Measurements from ENCODE around the gene AUTS2.

AUTS2 gene

GRCh38 chr7:70183278-70183677, 585.0 kb downstream of the AUTS2 start:
- no peak overlapping the region for H3K4me3 ChIP-seq (ENCODE audit: low read length in 2 of 2)
- H3K27ac ChIP-seq (ENCODE audit: low read length): no peak overlapping the region
- H3K4me1 ChIP-seq (ENCODE audit: control insufficient read depth, insufficient read depth, low read length): no peaks in the 10 kb centered on the region
- H3K9ac ChIP-seq (ENCODE audit: low read length in 2 of 2): no peak overlapping the region
- no peaks in the 10 kb centered on the region for H3K27me3 ChIP-seq (ENCODE audit: control insufficient read depth in 1 of 2, insufficient read depth in 2 of 2, low read length in 2 of 2)
- H3K36me3 ChIP-seq (ENCODE audit: control insufficient read depth in 2 of 2, insufficient read depth in 2 of 2, low read length in 2 of 2): no peaks in the 10 kb centered on the region
- H3K9me3 ChIP-seq (ENCODE audit: control insufficient read depth in 2 of 2, low read length in 2 of 2): no peaks in the 10 kb centered on the region

GRCh38 chr7:70188901-70189650, 590.8 kb downstream of the AUTS2 start:
- no peak overlapping the region for H3K4me3 ChIP-seq (ENCODE audit: low read length in 2 of 2)
- H3K27ac ChIP-seq (ENCODE audit: low read length): no peak overlapping the region
- H3K9ac ChIP-seq (ENCODE audit: low read length in 2 of 2): no peak overlapping the region
- H3K27me3 ChIP-seq (ENCODE audit: control insufficient read depth in 1 of 2, insufficient read depth in 2 of 2, low read length in 2 of 2): no peaks in the 10 kb centered on the region
- no peaks in the 10 kb centered on the region for H3K4me1 ChIP-seq (ENCODE audit: control insufficient read depth, insufficient read depth, low read length)
- H3K36me3 ChIP-seq (ENCODE audit: control insufficient read depth in 2 of 2, insufficient read depth in 2 of 2, low read length in 2 of 2): no peaks in the 10 kb centered on the region
- H3K9me3 ChIP-seq (ENCODE audit: control insufficient read depth in 2 of 2, low read length in 2 of 2): no peaks in the 10 kb centered on the region

- Histone ChIP-seq H3K9ac (ENCODE audit: low read length in 2 of 2) (no peak overlapping the region), H3K27ac (ENCODE audit: low read length) (no peak overlapping the region)
These were observed 591.5 kb downstream of the AUTS2 start for GRCh38 chr7:70189776-70190175.

GRCh38 chr7:70190281-70190680, 592.0 kb downstream of the AUTS2 start:
- no peak overlapping the region for H3K27ac ChIP-seq (ENCODE audit: low read length)
- H3K9me3 ChIP-seq (ENCODE audit: control insufficient read depth in 2 of 2, low read length in 2 of 2): no peaks in the 10 kb centered on the region
- H3K4me1 ChIP-seq (ENCODE audit: control insufficient read depth, insufficient read depth, low read length): no peaks in the 10 kb centered on the region
- no peaks in the 10 kb centered on the region for H3K27me3 ChIP-seq (ENCODE audit: control insufficient read depth in 1 of 2, insufficient read depth in 2 of 2, low read length in 2 of 2)
- H3K9ac ChIP-seq (ENCODE audit: low read length in 2 of 2): no peak overlapping the region
- no peaks in the 10 kb centered on the region for H3K36me3 ChIP-seq (ENCODE audit: control insufficient read depth in 2 of 2, insufficient read depth in 2 of 2, low read length in 2 of 2)
- H3K4me3 ChIP-seq (ENCODE audit: low read length in 2 of 2): no peak overlapping the region

More at GRCh38 chr7:70189776-70190175, 591.5 kb downstream of the AUTS2 start:
- no peak overlapping the region for H3K4me3 ChIP-seq (ENCODE audit: low read length in 2 of 2)
- no peaks in the 10 kb centered on the region for H3K36me3 ChIP-seq (ENCODE audit: control insufficient read depth in 2 of 2, insufficient read depth in 2 of 2, low read length in 2 of 2)
- no peaks in the 10 kb centered on the region for H3K9me3 ChIP-seq (ENCODE audit: control insufficient read depth in 2 of 2, low read length in 2 of 2)
- H3K27me3 ChIP-seq (ENCODE audit: control insufficient read depth in 1 of 2, insufficient read depth in 2 of 2, low read length in 2 of 2): no peaks in the 10 kb centered on the region
- no peaks in the 10 kb centered on the region for H3K4me1 ChIP-seq (ENCODE audit: control insufficient read depth, insufficient read depth, low read length)

- no peaks in the 10 kb centered on the region for H3K27me3 ChIP-seq (ENCODE audit: control insufficient read depth in 1 of 2, insufficient read depth in 2 of 2, low read length in 2 of 2)
- no peak overlapping the region for H3K9ac ChIP-seq (ENCODE audit: low read length in 2 of 2)
- no peak overlapping the region for H3K4me3 ChIP-seq (ENCODE audit: low read length in 2 of 2)
- no peaks in the 10 kb centered on the region for H3K36me3 ChIP-seq (ENCODE audit: control insufficient read depth in 2 of 2, insufficient read depth in 2 of 2, low read length in 2 of 2)
- H3K9me3 ChIP-seq (ENCODE audit: control insufficient read depth in 2 of 2, low read length in 2 of 2): no peaks in the 10 kb centered on the region
- H3K27ac ChIP-seq (ENCODE audit: low read length): no peak overlapping the region
- H3K4me1 ChIP-seq (ENCODE audit: control insufficient read depth, insufficient read depth, low read length): no peaks in the 10 kb centered on the region
These were observed 595.2 kb downstream of the AUTS2 start for GRCh38 chr7:70193514-70193913.

- no peaks in the 10 kb centered on the region for H3K36me3 ChIP-seq (ENCODE audit: control insufficient read depth in 2 of 2, insufficient read depth in 2 of 2, low read length in 2 of 2)
- H3K4me3 ChIP-seq (ENCODE audit: low read length in 2 of 2): no peak overlapping the region
- H3K9me3 ChIP-seq (ENCODE audit: control insufficient read depth in 2 of 2, low read length in 2 of 2): no peaks in the 10 kb centered on the region
- no peaks in the 10 kb centered on the region for H3K4me1 ChIP-seq (ENCODE audit: control insufficient read depth, insufficient read depth, low read length)
- no peak overlapping the region for H3K27ac ChIP-seq (ENCODE audit: low read length)
- H3K27me3 ChIP-seq (ENCODE audit: control insufficient read depth in 1 of 2, insufficient read depth in 2 of 2, low read length in 2 of 2): no peaks in the 10 kb centered on the region
- no peak overlapping the region for H3K9ac ChIP-seq (ENCODE audit: low read length in 2 of 2)
These were observed 610.2 kb downstream of the AUTS2 start for GRCh38 chr7:70208236-70209063.

- Histone ChIP-seq H3K4me1 (ENCODE audit: control insufficient read depth, insufficient read depth, low read length) (no peaks in the 10 kb centered on the region), H3K4me3 (ENCODE audit: low read length in 2 of 2) (no peak overlapping the region), H3K27me3 (ENCODE audit: control insufficient read depth in 1 of 2, insufficient read depth in 2 of 2, low read length in 2 of 2) (no peaks in the 10 kb centered on the region), H3K9me3 (ENCODE audit: control insufficient read depth in 2 of 2, low read length in 2 of 2) (no peaks in the 10 kb centered on the region), H3K36me3 (ENCODE audit: control insufficient read depth in 2 of 2, insufficient read depth in 2 of 2, low read length in 2 of 2) (no peaks in the 10 kb centered on the region), H3K27ac (ENCODE audit: low read length) (no peak overlapping the region), H3K9ac (ENCODE audit: low read length in 2 of 2) (no peak overlapping the region)
These were observed 612.1 kb downstream of the AUTS2 start for GRCh38 chr7:70210200-70210935.

GRCh38 chr7:70210936-70211310, 612.6 kb downstream of the AUTS2 start:
- no peaks in the 10 kb centered on the region for H3K9me3 ChIP-seq (ENCODE audit: control insufficient read depth in 2 of 2, low read length in 2 of 2)
- H3K4me3 ChIP-seq (ENCODE audit: low read length in 2 of 2): no peak overlapping the region
- H3K9ac ChIP-seq (ENCODE audit: low read length in 2 of 2): no peak overlapping the region
- no peaks in the 10 kb centered on the region for H3K27me3 ChIP-seq (ENCODE audit: control insufficient read depth in 1 of 2, insufficient read depth in 2 of 2, low read length in 2 of 2)
- H3K27ac ChIP-seq (ENCODE audit: low read length): no peak overlapping the region
- H3K4me1 ChIP-seq (ENCODE audit: control insufficient read depth, insufficient read depth, low read length): no peaks in the 10 kb centered on the region
- H3K36me3 ChIP-seq (ENCODE audit: control insufficient read depth in 2 of 2, insufficient read depth in 2 of 2, low read length in 2 of 2): no peaks in the 10 kb centered on the region

GRCh38 chr7:70212281-70212680, 614.0 kb downstream of the AUTS2 start:
- no peaks in the 10 kb centered on the region for H3K27me3 ChIP-seq (ENCODE audit: control insufficient read depth in 1 of 2, insufficient read depth in 2 of 2, low read length in 2 of 2)
- H3K4me1 ChIP-seq (ENCODE audit: control insufficient read depth, insufficient read depth, low read length): no peaks in the 10 kb centered on the region
- H3K4me3 ChIP-seq (ENCODE audit: low read length in 2 of 2): no peak overlapping the region
- H3K9ac ChIP-seq (ENCODE audit: low read length in 2 of 2): no peak overlapping the region
- H3K27ac ChIP-seq (ENCODE audit: low read length): no peak overlapping the region
- no peaks in the 10 kb centered on the region for H3K36me3 ChIP-seq (ENCODE audit: control insufficient read depth in 2 of 2, insufficient read depth in 2 of 2, low read length in 2 of 2)
- no peaks in the 10 kb centered on the region for H3K9me3 ChIP-seq (ENCODE audit: control insufficient read depth in 2 of 2, low read length in 2 of 2)

GRCh38 chr7:70214071-70214470, 615.8 kb downstream of the AUTS2 start:
- Histone ChIP-seq H3K27ac (ENCODE audit: low read length) (no peak overlapping the region), H3K4me1 (ENCODE audit: control insufficient read depth, insufficient read depth, low read length) (no peaks in the 10 kb centered on the region), H3K4me3 (ENCODE audit: low read length in 2 of 2) (no peak overlapping the region), H3K27me3 (ENCODE audit: control insufficient read depth in 1 of 2, insufficient read depth in 2 of 2, low read length in 2 of 2) (no peaks in the 10 kb centered on the region), H3K9ac (ENCODE audit: low read length in 2 of 2) (no peak overlapping the region), H3K9me3 (ENCODE audit: control insufficient read depth in 2 of 2, low read length in 2 of 2) (no peaks in the 10 kb centered on the region), H3K36me3 (ENCODE audit: control insufficient read depth in 2 of 2, insufficient read depth in 2 of 2, low read length in 2 of 2) (no peaks in the 10 kb centered on the region)
